ENCODE data around the gene COL13A1. TPM values are rescaled to one million over a fixed set of nuclear protein-coding genes. Genes with fewer than 3 reads are reported as not detected.

COL13A1 gene
- total and polyA plus RNA-seq, 7 experiments from 2014 or later: 0.88 TPM; not detected in 6

GRCh38 chr10:69772933-69773704 is 28.6 kb upstream of the COL13A1 start:
- H3K27me3 ChIP-seq (ENCODE audit: control insufficient read depth in 2 of 2, insufficient read depth in 2 of 2, low read length in 2 of 2): no peaks in the 10 kb centered on the region
- Mint-ChIP-seq H3K9me3 (peaks cover 0 to 1% (median 0%) of the 10 kb centered on the region in 11 donors), H3K36me3 (no peaks in the 10 kb centered on the region), H3K4me1 (peaks cover 0 to 3% (median 0%) of the 10 kb centered on the region in 7 donors), H3K27me3 (peaks cover 5 to 20% (median 9%) of the 10 kb centered on the region in 5 donors), H3K27ac (no peak overlapping the region), H3K4me3 (no peak overlapping the region)
- H3K9me3 ChIP-seq (ENCODE audit: control insufficient read depth in 2 of 3, low read length in 3 of 3): no peaks in the 10 kb centered on the region
- H3K36me3 ChIP-seq (ENCODE audit: control insufficient read depth in 2 of 3, insufficient read depth in 3 of 3, low read length in 3 of 3): no peaks in the 10 kb centered on the region
- DNase-seq (no peak), ATAC-seq (no peak)
- intact Hi-C loops (cut with micrococcal nuclease): no loop called here
- ChIA-PET POLR2A (no interaction called here), CTCF (no interaction called here)
- H3K4me1 ChIP-seq (ENCODE audit: control insufficient read depth in 2 of 2, insufficient read depth in 2 of 2, low read length in 2 of 2): no peaks in the 10 kb centered on the region
- no peak overlapping the region for H3K27ac ChIP-seq (ENCODE audit: low read depth, low read length)
- no peak overlapping the region for H3K4me3 ChIP-seq (ENCODE audit: low read length)

DNA sequence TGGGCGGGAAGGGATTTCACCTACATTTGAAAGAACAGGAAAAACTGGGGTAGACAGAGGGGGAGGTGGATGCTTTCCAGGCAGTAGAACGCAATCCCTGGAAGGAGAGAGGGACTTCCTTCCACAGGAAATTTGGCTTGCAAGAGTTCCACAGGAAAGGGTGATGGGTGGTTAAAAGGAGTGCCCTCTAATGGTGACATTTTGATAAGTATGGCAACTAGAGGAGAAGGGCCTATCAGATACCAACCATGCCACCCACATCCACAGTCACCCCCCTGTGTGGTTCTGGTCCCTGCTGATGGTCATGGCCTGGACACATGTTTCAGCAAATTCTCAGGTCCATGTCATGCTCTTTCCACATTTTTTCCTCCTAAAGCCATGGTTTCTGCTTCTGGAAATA is 27.1 kb upstream of the COL13A1 start:
- no peak overlapping the region for H3K4me3 Mint-ChIP-seq
- ChIA-PET CTCF (no interaction called here), POLR2A (no interaction called here)
- ATAC-seq (no peak), DNase-seq (no peak)
- no peaks in the 10 kb centered on the region for H3K27me3 ChIP-seq (ENCODE audit: control insufficient read depth in 2 of 2, insufficient read depth in 2 of 2, low read length in 2 of 2)
- no peak overlapping the region for H3K27ac Mint-ChIP-seq
- H3K4me3 ChIP-seq (ENCODE audit: low read length): no peak overlapping the region
- no peak overlapping the region for H3K27ac ChIP-seq (ENCODE audit: low read depth, low read length)
- H3K27me3 Mint-ChIP-seq: peaks cover 5 to 12% (median 7%) of the 10 kb centered on the region in 5 donors
- intact Hi-C loops (cut with micrococcal nuclease): no loop called here
- no peaks in the 10 kb centered on the region for H3K36me3 ChIP-seq (ENCODE audit: control insufficient read depth in 2 of 3, insufficient read depth in 3 of 3, low read length in 3 of 3)
- H3K4me1 Mint-ChIP-seq: peaks cover 0 to 3% (median 0%) of the 10 kb centered on the region in 7 donors
- no peaks in the 10 kb centered on the region for H3K9me3 ChIP-seq (ENCODE audit: control insufficient read depth in 2 of 3, low read length in 3 of 3)
- H3K36me3 Mint-ChIP-seq: no peaks in the 10 kb centered on the region
- no peaks in the 10 kb centered on the region for H3K4me1 ChIP-seq (ENCODE audit: control insufficient read depth in 2 of 2, insufficient read depth in 2 of 2, low read length in 2 of 2)
- H3K9me3 Mint-ChIP-seq: peaks cover 0 to 1% (median 0%) of the 10 kb centered on the region in 11 donors

DNA sequence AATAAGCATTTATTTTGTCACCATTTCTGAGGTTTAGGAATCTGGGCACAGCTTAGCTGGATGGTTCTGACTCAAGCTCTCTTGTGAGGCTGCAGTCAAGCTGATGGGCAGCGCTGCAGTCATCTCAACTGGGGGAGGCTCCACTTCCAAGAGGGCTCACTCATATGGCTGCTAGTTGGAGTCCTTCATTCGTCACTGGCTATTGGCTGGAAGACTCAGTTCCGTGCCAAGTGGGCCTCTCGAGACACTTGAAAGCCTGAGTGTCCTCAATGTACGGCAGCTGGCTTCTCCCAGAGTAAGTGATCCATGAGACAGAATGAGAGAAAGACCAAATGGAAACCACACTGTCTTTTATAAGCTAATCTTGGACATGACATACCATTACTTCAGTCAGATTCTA is 21.6 kb upstream of the COL13A1 start:
- Mint-ChIP-seq H3K9me3 (peaks cover 0 to 1% (median 0%) of the 10 kb centered on the region in 11 donors), H3K4me3 (no peak overlapping the region), H3K27me3 (peaks cover 5 to 15% (median 8%) of the 10 kb centered on the region in 5 donors), H3K4me1 (peaks cover 0 to 1% (median 0%) of the 10 kb centered on the region in 7 donors), H3K27ac (no peak overlapping the region), H3K36me3 (no peaks in the 10 kb centered on the region)
- H3K4me1 ChIP-seq (ENCODE audit: control insufficient read depth in 2 of 2, insufficient read depth in 2 of 2, low read length in 2 of 2): no peaks in the 10 kb centered on the region
- H3K27ac ChIP-seq (ENCODE audit: low read depth, low read length): no peak overlapping the region
- ChIA-PET POLR2A (interaction anchor here (0.5 kb wide), 1 partner anchor 68 kb away, joined by 3 read pairs; no protein-coding TSS in a partner anchor), CTCF (no interaction called here)
- intact Hi-C loops (cut with micrococcal nuclease): no loop called here
- no peaks in the 10 kb centered on the region for H3K9me3 ChIP-seq (ENCODE audit: control insufficient read depth in 2 of 3, low read length in 3 of 3)
- no peak overlapping the region for H3K4me3 ChIP-seq (ENCODE audit: low read length)
- DNase-seq (no peak), ATAC-seq (no peak)
- no peaks in the 10 kb centered on the region for H3K36me3 ChIP-seq (ENCODE audit: control insufficient read depth in 2 of 3, insufficient read depth in 3 of 3, low read length in 3 of 3)
- H3K27me3 ChIP-seq (ENCODE audit: control insufficient read depth in 2 of 2, insufficient read depth in 2 of 2, low read length in 2 of 2): no peaks in the 10 kb centered on the region

- Mint-ChIP-seq H3K36me3 (no peaks in the 10 kb centered on the region), H3K4me3 (no peak overlapping the region), H3K9me3 (peaks cover 0 to 2% (median 0%) of the 10 kb centered on the region in 11 donors), H3K4me1 (peaks cover 0 to 3% (median 0%) of the 10 kb centered on the region in 7 donors), H3K27me3 (peaks cover 5 to 13% (median 8%) of the 10 kb centered on the region in 5 donors), H3K27ac (no peak overlapping the region)
- POLR2A ChIA-PET: no interaction called here
- ATAC-seq (no peak), DNase-seq (no peak)
- intact Hi-C loops (cut with micrococcal nuclease): no loop called here
- H3K36me3 ChIP-seq (ENCODE audit: control insufficient read depth in 2 of 3, insufficient read depth in 3 of 3, low read length in 3 of 3): no peaks in the 10 kb centered on the region
- CTCF ChIA-PET: no interaction called here
- no peaks in the 10 kb centered on the region for H3K4me1 ChIP-seq (ENCODE audit: control insufficient read depth in 2 of 2, insufficient read depth in 2 of 2, low read length in 2 of 2)
- H3K27ac ChIP-seq (ENCODE audit: low read depth, low read length): no peak overlapping the region
- no peaks in the 10 kb centered on the region for H3K27me3 ChIP-seq (ENCODE audit: control insufficient read depth in 2 of 2, insufficient read depth in 2 of 2, low read length in 2 of 2)
- no peaks in the 10 kb centered on the region for H3K9me3 ChIP-seq (ENCODE audit: control insufficient read depth in 2 of 3, low read length in 3 of 3)
- H3K4me3 ChIP-seq (ENCODE audit: low read length): no peak overlapping the region
These were observed 20.1 kb upstream of the COL13A1 start for GRCh38 chr10:69781576-69781975.

GRCh38 chr10:69783515-69783914 is 18.2 kb upstream of the COL13A1 start:
- CTCF ChIA-PET: no interaction called here
- intact Hi-C loops (cut with micrococcal nuclease): no loop called here

GRCh38 chr10:69786791-69787190 is 14.9 kb upstream of the COL13A1 start:
- Histone ChIP-seq H3K36me3 (ENCODE audit: control insufficient read depth in 2 of 3, insufficient read depth in 3 of 3, low read length in 3 of 3) (no peaks in the 10 kb centered on the region), H3K4me1 (ENCODE audit: control insufficient read depth in 2 of 2, insufficient read depth in 2 of 2, low read length in 2 of 2) (no peaks in the 10 kb centered on the region), H3K4me3 (ENCODE audit: low read length) (no peak overlapping the region), H3K9me3 (ENCODE audit: control insufficient read depth in 2 of 3, low read length in 3 of 3) (no peaks in the 10 kb centered on the region), H3K27ac (ENCODE audit: low read depth, low read length) (no peak overlapping the region), H3K27me3 (ENCODE audit: control insufficient read depth in 2 of 2, insufficient read depth in 2 of 2, low read length in 2 of 2) (no peaks in the 10 kb centered on the region)
- H3K36me3 Mint-ChIP-seq: no peaks in the 10 kb centered on the region
- H3K9me3 Mint-ChIP-seq: peaks cover 0 to 5% (median 0%) of the 10 kb centered on the region in 11 donors
- DNase-seq (no peak), ATAC-seq (no peak)
- ChIA-PET POLR2A (no interaction called here), CTCF (no interaction called here)
- peaks cover 0 to 20% (median 3%) of the 10 kb centered on the region in 5 donors for H3K27me3 Mint-ChIP-seq
- intact Hi-C loops (cut with micrococcal nuclease): loop anchor here in 1 of 2 donors (2.0 kb wide), 1 partner anchor 128 kb away; no protein-coding TSS in a partner anchor
- peaks cover 0 to 3% (median 0%) of the 10 kb centered on the region in 7 donors for H3K4me1 Mint-ChIP-seq
- no peak overlapping the region for H3K4me3 Mint-ChIP-seq
- H3K27ac Mint-ChIP-seq: no peak overlapping the region

More at GRCh38 chr10:69783515-69783914, 18.2 kb upstream of the COL13A1 start:
- no peak overlapping the region for H3K27ac Mint-ChIP-seq
- no peaks in the 10 kb centered on the region for H3K4me1 ChIP-seq (ENCODE audit: control insufficient read depth in 2 of 2, insufficient read depth in 2 of 2, low read length in 2 of 2)
- no peak for DNase-seq
- no peak overlapping the region for H3K27ac ChIP-seq (ENCODE audit: low read depth, low read length)
- H3K9me3 Mint-ChIP-seq: peaks cover 0 to 2% (median 0%) of the 10 kb centered on the region in 11 donors
- no peaks in the 10 kb centered on the region for H3K36me3 ChIP-seq (ENCODE audit: control insufficient read depth in 2 of 3, insufficient read depth in 3 of 3, low read length in 3 of 3)
- no peaks in the 10 kb centered on the region for H3K27me3 ChIP-seq (ENCODE audit: control insufficient read depth in 2 of 2, insufficient read depth in 2 of 2, low read length in 2 of 2)
- H3K4me1 Mint-ChIP-seq: peaks cover 0 to 3% (median 0%) of the 10 kb centered on the region in 7 donors
- no peak overlapping the region for H3K4me3 Mint-ChIP-seq
- H3K27me3 Mint-ChIP-seq: peaks cover 4 to 13% (median 5%) of the 10 kb centered on the region in 5 donors
- no peak for ATAC-seq
- H3K4me3 ChIP-seq (ENCODE audit: low read length): no peak overlapping the region
- H3K9me3 ChIP-seq (ENCODE audit: control insufficient read depth in 2 of 3, low read length in 3 of 3): no peaks in the 10 kb centered on the region
- no peaks in the 10 kb centered on the region for H3K36me3 Mint-ChIP-seq
- POLR2A ChIA-PET: no interaction called here

DNA sequence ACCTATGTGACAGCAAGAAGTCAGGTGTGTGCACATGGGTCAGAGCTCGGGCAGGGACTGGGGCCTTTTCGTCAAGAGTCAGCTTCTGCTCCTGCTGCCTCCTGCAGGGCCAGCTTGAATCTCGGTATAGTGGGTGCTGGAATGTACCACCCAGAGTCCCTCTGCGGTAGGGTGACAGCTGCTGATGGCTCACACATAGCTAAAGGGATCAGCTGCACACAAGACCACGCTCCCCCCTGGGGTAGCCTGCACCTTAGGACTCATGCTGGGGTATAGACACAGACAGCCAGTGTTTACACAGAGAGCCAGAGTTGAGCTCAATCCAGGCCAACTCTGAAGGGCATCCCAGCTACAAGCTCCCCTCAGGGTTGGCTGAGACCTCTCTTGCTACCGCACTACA is 14.0 kb upstream of the COL13A1 start:
- Mint-ChIP-seq H3K9me3 (peaks cover 0 to 6% (median 0%) of the 10 kb centered on the region in 11 donors), H3K4me1 (peaks cover 0 to 3% (median 0%) of the 10 kb centered on the region in 7 donors), H3K27ac (no peak overlapping the region), H3K36me3 (no peaks in the 10 kb centered on the region), H3K4me3 (no peak overlapping the region), H3K27me3 (peaks cover 0 to 24% (median 3%) of the 10 kb centered on the region in 5 donors)
- Histone ChIP-seq H3K4me1 (ENCODE audit: control insufficient read depth in 2 of 2, insufficient read depth in 2 of 2, low read length in 2 of 2) (no peaks in the 10 kb centered on the region), H3K27me3 (ENCODE audit: control insufficient read depth in 2 of 2, insufficient read depth in 2 of 2, low read length in 2 of 2) (no peaks in the 10 kb centered on the region), H3K9me3 (ENCODE audit: control insufficient read depth in 2 of 3, low read length in 3 of 3) (no peaks in the 10 kb centered on the region), H3K27ac (ENCODE audit: low read depth, low read length) (no peak overlapping the region), H3K4me3 (ENCODE audit: low read length) (no peak overlapping the region), H3K36me3 (ENCODE audit: control insufficient read depth in 2 of 3, insufficient read depth in 3 of 3, low read length in 3 of 3) (no peaks in the 10 kb centered on the region)
- ChIA-PET CTCF (no interaction called here), POLR2A (no interaction called here)
- DNase-seq (no peak), ATAC-seq (no peak)
- intact Hi-C loops (cut with micrococcal nuclease): loop anchor here in 1 of 2 donors (2.0 kb wide), 1 partner anchor 127 kb away; no protein-coding TSS in a partner anchor
